ENCODE data around the gene LAP3. TPM values are rescaled to one million over a fixed set of nuclear protein-coding genes. Genes with fewer than 3 reads are reported as not detected.

Gene LAP3
- total RNA-seq, 2 experiments from 2014 or later, result 100 to 101 TPM

GRCh38 chr4:17545374-17546140 lies 31.4 kb upstream of the LAP3 start:
- Mint-ChIP-seq H3K36me3 (ENCODE audit: low read depth) (no peaks in the 10 kb centered on the region), H3K27ac (no peak overlapping the region), H3K4me1 (ENCODE audit: low read depth) (peaks cover 3% of the 10 kb centered on the region), H3K9me3 (no peaks in the 10 kb centered on the region), H3K4me3 (no peak overlapping the region), H3K27me3 (peaks cover 3% of the 10 kb centered on the region)
- no peak for ATAC-seq
- CTCF ChIA-PET, result interaction anchor here (1.2 to 7.2 kb wide), 3 partner anchors 32 to 89 kb away, joined by 3 to 80 read pairs (median 4); no protein-coding TSS in a partner anchor
- POLR2A ChIA-PET, result interaction anchor here (0.6 kb wide), 1 partner anchor 26 kb away, joined by 4 read pairs; no protein-coding TSS in a partner anchor
- intact Hi-C loops (cut with micrococcal nuclease), result no loop called here
- TF ChIP-seq CTCF (IDR thresholded peaks at IDR 0.05), result no peak
- no peak for DNase-seq

GRCh38 chr4:17546222-17546621 lies 30.8 kb upstream of the LAP3 start:
- H3K4me1 Mint-ChIP-seq (ENCODE audit: low read depth), result peaks cover 3% of the 10 kb centered on the region
- no peaks in the 10 kb centered on the region for H3K9me3 Mint-ChIP-seq
- ChIA-PET POLR2A (no interaction called here), CTCF (interaction anchor here (1.8 to 7.2 kb wide), 2 partner anchors 33 to 89 kb away, joined by 4 to 80 read pairs; no protein-coding TSS in a partner anchor)
- H3K27ac Mint-ChIP-seq, result no peak overlapping the region
- no peaks in the 10 kb centered on the region for H3K36me3 Mint-ChIP-seq (ENCODE audit: low read depth)
- peaks cover 3% of the 10 kb centered on the region for H3K27me3 Mint-ChIP-seq
- no peak for TF ChIP-seq CTCF (IDR thresholded peaks at IDR 0.05)
- no peak overlapping the region for H3K4me3 Mint-ChIP-seq
- no peak for ATAC-seq
- intact Hi-C loops (cut with micrococcal nuclease), result no loop called here
- DNase-seq, result no peak

- ATAC-seq (no peak), DNase-seq (no peak)
- Mint-ChIP-seq H3K4me3 (no peak overlapping the region), H3K4me1 (ENCODE audit: low read depth) (peaks cover 3% of the 10 kb centered on the region), H3K36me3 (ENCODE audit: low read depth) (no peaks in the 10 kb centered on the region), H3K9me3 (no peaks in the 10 kb centered on the region), H3K27me3 (peaks cover 3% of the 10 kb centered on the region), H3K27ac (no peak overlapping the region)
- ChIA-PET POLR2A (no interaction called here), CTCF (interaction anchor here (4.0 to 7.2 kb wide), 2 partner anchors 88 to 263 kb away, joined by 35 to 80 read pairs; partner anchors contain the start of genes DCAF16 and NCAPG)
- no peak for TF ChIP-seq CTCF (IDR thresholded peaks at IDR 0.05)
- intact Hi-C loops (cut with micrococcal nuclease), result no loop called here
These were observed 30.3 kb upstream of the LAP3 start for GRCh38 chr4:17546678-17547077.

- CTCF ChIA-PET, result interaction anchor here (1.4 to 7.2 kb wide), 3 partner anchors 63 to 259 kb away, joined by 5 to 80 read pairs (median 35); partner anchors contain the start of genes DCAF16 and NCAPG
- H3K27ac Mint-ChIP-seq, result no peak overlapping the region
- peaks cover 3% of the 10 kb centered on the region for H3K4me1 Mint-ChIP-seq (ENCODE audit: low read depth)
- ATAC-seq (no peak), DNase-seq (no peak)
- H3K36me3 Mint-ChIP-seq (ENCODE audit: low read depth), result no peaks in the 10 kb centered on the region
- POLR2A ChIA-PET, result no interaction called here
- H3K4me3 Mint-ChIP-seq, result no peak overlapping the region
- peaks cover 13% of the 10 kb centered on the region for H3K27me3 Mint-ChIP-seq
- no peak for TF ChIP-seq CTCF (IDR thresholded peaks at IDR 0.05)
- no peaks in the 10 kb centered on the region for H3K9me3 Mint-ChIP-seq
- intact Hi-C loops (cut with micrococcal nuclease), result no loop called here
These were observed 26.4 kb upstream of the LAP3 start for GRCh38 chr4:17550549-17550948.

GRCh38 chr4:17552427-17552826 lies 24.6 kb upstream of the LAP3 start:
- POLR2A ChIA-PET, result no interaction called here
- Mint-ChIP-seq H3K27ac (no peak overlapping the region), H3K36me3 (ENCODE audit: low read depth) (no peaks in the 10 kb centered on the region), H3K27me3 (peaks cover 13% of the 10 kb centered on the region), H3K4me1 (ENCODE audit: low read depth) (peaks cover 3% of the 10 kb centered on the region), H3K9me3 (no peaks in the 10 kb centered on the region), H3K4me3 (no peak overlapping the region)
- ATAC-seq (no peak), DNase-seq (no peak)
- no peak for TF ChIP-seq CTCF (IDR thresholded peaks at IDR 0.05)
- intact Hi-C loops (cut with micrococcal nuclease), result no loop called here
- CTCF ChIA-PET, result interaction anchor here (1.5 kb wide), 1 partner anchor 85 kb away, joined by 4 read pairs; no protein-coding TSS in a partner anchor
